ENCODE measurements around the gene FSTL4. TPM values are rescaled to one million over a fixed set of nuclear protein-coding genes. Genes with fewer than 3 reads are reported as not detected.

FSTL4 gene
- total RNA-seq, 1 donor from 2014 or later, result 0.21 TPM

GRCh38 chr5:133235696-133236426 lies 376.5 kb downstream of the FSTL4 start:
- no peak for TF ChIP-seq CTCF (IDR thresholded peaks at IDR 0.05; ENCODE audit: unreplicated experiment)
- H3K4me1 Mint-ChIP-seq (ENCODE audit: unreplicated experiment), result peaks cover 2% of the 10 kb centered on the region
- H3K9me3 Mint-ChIP-seq (ENCODE audit: unreplicated experiment), result peaks cover 3% of the 10 kb centered on the region
- peaks cover 3% of the 10 kb centered on the region for H3K27me3 Mint-ChIP-seq (ENCODE audit: unreplicated experiment)
- DNase-seq (ENCODE audit: low spot score), result no peak
- H3K27ac Mint-ChIP-seq (ENCODE audit: unreplicated experiment), result no peak overlapping the region
- H3K4me3 Mint-ChIP-seq (ENCODE audit: unreplicated experiment), result no peak overlapping the region
- no peaks in the 10 kb centered on the region for H3K36me3 Mint-ChIP-seq (ENCODE audit: low read depth, unreplicated experiment)

GRCh38 chr5:133234911-133235310 lies 377.4 kb downstream of the FSTL4 start:
- H3K9me3 Mint-ChIP-seq (ENCODE audit: unreplicated experiment), result peaks cover 2% of the 10 kb centered on the region
- no peak for DNase-seq (ENCODE audit: low spot score)
- H3K27ac Mint-ChIP-seq (ENCODE audit: unreplicated experiment), result no peak overlapping the region
- TF ChIP-seq CTCF (IDR thresholded peaks at IDR 0.05; ENCODE audit: unreplicated experiment), result no peak
- H3K36me3 Mint-ChIP-seq (ENCODE audit: low read depth, unreplicated experiment), result no peaks in the 10 kb centered on the region
- H3K4me3 Mint-ChIP-seq (ENCODE audit: unreplicated experiment), result no peak overlapping the region
- H3K4me1 Mint-ChIP-seq (ENCODE audit: unreplicated experiment), result peaks cover 2% of the 10 kb centered on the region
- H3K27me3 Mint-ChIP-seq (ENCODE audit: unreplicated experiment), result peaks cover 4% of the 10 kb centered on the region

GRCh38 chr5:133234273-133234672 lies 378.1 kb downstream of the FSTL4 start:
- DNase-seq (ENCODE audit: low spot score), result no peak
- Mint-ChIP-seq H3K27me3 (ENCODE audit: unreplicated experiment) (peaks cover 6% of the 10 kb centered on the region), H3K27ac (ENCODE audit: unreplicated experiment) (no peak overlapping the region), H3K36me3 (ENCODE audit: low read depth, unreplicated experiment) (no peaks in the 10 kb centered on the region), H3K4me1 (ENCODE audit: unreplicated experiment) (peaks cover 2% of the 10 kb centered on the region), H3K4me3 (ENCODE audit: unreplicated experiment) (no peak overlapping the region), H3K9me3 (ENCODE audit: unreplicated experiment) (no peaks in the 10 kb centered on the region)
- TF ChIP-seq CTCF (IDR thresholded peaks at IDR 0.05; ENCODE audit: unreplicated experiment), result no peak

GRCh38 chr5:133233616-133234015 lies 378.7 kb downstream of the FSTL4 start:
- no peak for TF ChIP-seq CTCF (IDR thresholded peaks at IDR 0.05; ENCODE audit: unreplicated experiment)
- Mint-ChIP-seq H3K4me3 (ENCODE audit: unreplicated experiment) (no peak overlapping the region), H3K4me1 (ENCODE audit: unreplicated experiment) (peaks cover 2% of the 10 kb centered on the region), H3K27ac (ENCODE audit: unreplicated experiment) (no peak overlapping the region), H3K9me3 (ENCODE audit: unreplicated experiment) (no peaks in the 10 kb centered on the region), H3K27me3 (ENCODE audit: unreplicated experiment) (peaks cover 6% of the 10 kb centered on the region), H3K36me3 (ENCODE audit: low read depth, unreplicated experiment) (no peaks in the 10 kb centered on the region)
- DNase-seq (ENCODE audit: low spot score), result no peak

GRCh38 chr5:133232911-133233310 lies 379.4 kb downstream of the FSTL4 start:
- no peak overlapping the region for H3K27ac Mint-ChIP-seq (ENCODE audit: unreplicated experiment)
- no peak for TF ChIP-seq CTCF (IDR thresholded peaks at IDR 0.05; ENCODE audit: unreplicated experiment)
- H3K9me3 Mint-ChIP-seq (ENCODE audit: unreplicated experiment), result no peaks in the 10 kb centered on the region
- DNase-seq (ENCODE audit: low spot score), result no peak
- H3K4me3 Mint-ChIP-seq (ENCODE audit: unreplicated experiment), result no peak overlapping the region
- H3K4me1 Mint-ChIP-seq (ENCODE audit: unreplicated experiment), result peaks cover 2% of the 10 kb centered on the region
- H3K36me3 Mint-ChIP-seq (ENCODE audit: low read depth, unreplicated experiment), result no peaks in the 10 kb centered on the region
- peaks cover 6% of the 10 kb centered on the region for H3K27me3 Mint-ChIP-seq (ENCODE audit: unreplicated experiment)
